ENCODE data around the gene TRPM3.

- no peak for TF ChIP-seq CTCF (IDR thresholded peaks at IDR 0.05)
- TF ChIP-seq POLR2A (IDR thresholded peaks at IDR 0.05): no peak
Measured at GRCh38 chr9:70607926-70608325, 513.5 kb downstream of the TRPM3 start.

Measured in adrenal gland (tissue), 5 donors.